ENCODE data around the gene ANKS1B.

Gene ANKS1B

GRCh38 chr12:99122496-99122895 is 862.2 kb downstream of the ANKS1B start:
- TF ChIP-seq CTCF (IDR thresholded peaks at IDR 0.05; ENCODE audit: low read depth, low read length): no peak
- no peak for DNase-seq (ENCODE audit: extremely low read depth, low read depth)

DNA sequence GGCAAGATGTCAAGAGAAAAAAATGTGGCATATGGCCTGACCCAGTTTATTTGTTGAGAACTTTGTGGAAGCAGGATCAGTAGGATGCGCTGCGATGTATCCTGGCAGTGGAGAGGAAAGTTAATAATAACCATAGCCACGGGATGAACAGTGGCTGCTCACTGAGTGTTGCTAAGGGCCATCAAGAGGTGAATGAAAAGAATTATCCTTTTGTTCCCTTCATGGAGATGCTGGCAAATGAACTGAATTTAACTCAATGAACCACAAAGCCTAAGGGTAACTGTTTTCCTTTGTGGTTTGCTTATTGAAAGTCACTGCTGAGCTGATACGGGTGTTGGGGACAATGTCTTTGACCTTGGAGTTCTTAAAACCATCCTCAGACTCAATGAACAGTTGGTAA is 863.2 kb downstream of the ANKS1B start:
- no peak for TF ChIP-seq CTCF (IDR thresholded peaks at IDR 0.05; ENCODE audit: low read depth, low read length)
- DNase-seq (ENCODE audit: extremely low read depth, low read depth): no peak

GRCh38 chr12:99119943-99120342 is 864.8 kb downstream of the ANKS1B start:
- no peak for TF ChIP-seq CTCF (IDR thresholded peaks at IDR 0.05; ENCODE audit: low read depth, low read length)
- DNase-seq (ENCODE audit: extremely low read depth, low read depth): no peak

GRCh38 chr12:99119449-99119848 is 865.3 kb downstream of the ANKS1B start:
- TF ChIP-seq CTCF (IDR thresholded peaks at IDR 0.05; ENCODE audit: low read depth, low read length): no peak
- no peak for DNase-seq (ENCODE audit: extremely low read depth, low read depth)

DNA sequence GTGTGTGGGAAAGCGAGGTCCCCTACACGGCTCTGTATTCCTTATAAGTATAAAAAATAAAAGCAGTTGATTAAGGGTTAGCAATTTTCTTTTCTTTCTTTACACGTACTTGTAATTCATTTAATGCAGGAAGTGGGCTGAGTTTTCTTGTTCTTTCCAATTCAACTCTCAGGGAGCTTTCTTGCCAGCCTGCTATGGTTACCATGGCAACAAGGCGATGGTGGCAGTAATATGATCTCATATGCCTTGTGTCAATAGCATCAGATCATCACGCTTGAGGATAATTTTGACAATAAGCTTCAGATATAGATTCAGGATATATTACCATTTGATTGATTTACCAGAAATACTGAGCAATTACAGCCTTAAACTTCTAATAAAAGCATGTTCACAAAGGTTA is 873.1 kb downstream of the ANKS1B start:
- no peak for DNase-seq (ENCODE audit: extremely low read depth, low read depth)
- no peak for TF ChIP-seq CTCF (IDR thresholded peaks at IDR 0.05; ENCODE audit: low read depth, low read length)

DNA sequence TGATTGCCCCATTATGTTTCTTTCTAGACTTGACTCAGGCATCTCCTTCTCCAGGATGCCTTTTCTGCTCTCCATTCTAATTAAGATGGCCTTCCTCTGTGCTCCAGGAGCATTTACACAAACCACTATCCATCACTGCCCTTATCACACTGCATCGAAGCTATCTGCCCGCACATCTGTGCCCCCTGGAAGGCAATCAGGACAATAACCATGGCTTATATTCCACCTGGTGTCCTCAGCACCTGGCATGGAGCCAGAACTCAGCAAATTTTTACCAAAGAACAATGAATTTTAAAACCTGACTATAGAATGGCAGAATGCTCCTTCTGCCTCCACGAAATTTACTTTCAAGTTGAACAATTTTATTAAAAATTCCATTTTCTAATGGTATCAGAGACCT is 873.9 kb downstream of the ANKS1B start:
- no peak for DNase-seq (ENCODE audit: extremely low read depth, low read depth)

DNA sequence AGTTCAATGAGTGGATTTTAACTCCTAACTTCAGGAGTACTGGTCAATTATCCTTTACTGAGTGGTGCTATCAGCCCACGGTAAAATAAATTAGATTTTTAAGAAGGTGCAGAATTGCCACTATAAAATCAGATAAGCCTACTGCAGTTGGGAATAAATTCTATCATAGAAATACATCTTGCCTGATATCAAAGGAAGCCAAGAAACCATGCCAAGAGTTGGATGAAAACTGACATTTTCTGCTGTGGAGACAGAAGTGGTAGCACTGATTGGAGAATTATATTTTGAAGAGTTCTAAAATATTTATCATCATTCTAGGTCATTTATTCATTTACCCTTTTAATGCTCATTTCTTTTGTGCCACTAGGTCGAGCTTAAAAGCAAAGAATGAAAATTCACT is 874.5 kb downstream of the ANKS1B start:
- DNase-seq (ENCODE audit: extremely low read depth, low read depth): no peak
- no peak for TF ChIP-seq CTCF (IDR thresholded peaks at IDR 0.05; ENCODE audit: low read depth, low read length)

More for the DNA sequence above, 873.9 kb downstream of the ANKS1B start:
- TF ChIP-seq CTCF (IDR thresholded peaks at IDR 0.05; ENCODE audit: low read depth, low read length): no peak

All from AG09319 (cell line).